Lower leg skin (tissue), 4 donors: ENCODE measurements around the gene SLC22A1. TPM values are rescaled to one million over a fixed set of nuclear protein-coding genes. Genes with fewer than 3 reads are reported as not detected.

Experiments
- DNase-seq, 2 donors: peaks; one replicate each; pipeline ENCODE4 v3.0.0-alpha.2; 2019; ENCODE audit warnings: low spot score in 2 of 2
- H3K4me3 ChIP-seq: fragments of 200-600 bp; sonication (generic); 2 replicates; pipeline ENCODE4 v1.5.1; 2017; ENCODE audit warnings: mild to moderate bottlenecking, low read depth; ENCODE audit not compliant: poor library complexity, severe bottlenecking
- CTCF ChIP-seq, 3 donors: fragments of 450-650 bp; IDR thresholded peaks; one replicate each; pipeline ENCODE4 v1.5.1; 2016; ENCODE audit warnings: antibody characterized with exemption in 3 of 3, mild to moderate bottlenecking in 3 of 3, moderate library complexity in 2 of 3
- POLR2A ChIP-seq, 2 donors: fragments of 450-650 bp; IDR thresholded peaks; one replicate each; pipeline ENCODE4 v1.6.1; 2016 to 2017; ENCODE audit warnings: antibody characterized with exemption in 2 of 2, mild to moderate bottlenecking in 1 of 2, moderate library complexity in 1 of 2
- WGBS, 2 donors: methylation state at CpG; one replicate each; pipeline ENCODE4 v1.1.5; 2018; 5-methylcytosine and 5-hydroxymethylcytosine counted together
- intact Hi-C: fragments of 100-400 bp; cut with DNase I; formaldehyde crosslinking; loops from one replicate; pipeline ENCODE4 v1.15.0; 2023; ENCODE audit warnings: low total_unique reads
- total RNA-seq, 4 donors: library from RNA; depleted of rRNA; stranded (reverse); fragments of >200 nt; gene quantifications; one replicate each; pipeline ENCODE4 v1.1.0, GENCODE V29; 2016

The SLC22A1 gene
- total RNA-seq, 4 donors from 2014 or later, result 0.65 to 1.4 (median 0.80) TPM; not detected in 1

DNA sequence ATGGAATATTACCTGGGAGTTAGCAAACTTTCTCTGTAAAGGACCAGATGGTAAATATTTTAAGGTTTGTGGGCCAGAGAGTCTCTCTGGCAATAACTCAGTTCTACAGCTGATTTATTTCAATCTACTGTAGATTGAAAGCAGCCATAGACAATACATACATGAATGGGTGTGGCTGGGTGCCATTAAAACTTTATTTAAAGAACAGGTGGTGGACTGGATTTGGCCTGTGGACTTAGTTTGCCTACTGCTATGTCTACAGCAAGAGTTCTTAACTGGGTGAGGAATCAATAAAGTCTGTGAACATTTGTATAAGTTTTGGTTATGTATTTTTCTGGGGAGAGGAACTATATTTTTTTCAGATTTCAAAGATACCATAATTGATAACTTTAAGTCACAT is 81.9 kb downstream of the SLC22A1 start:
- no peak overlapping the region for H3K4me3 ChIP-seq
- no peak for DNase-seq
- TF ChIP-seq CTCF (IDR thresholded peaks at IDR 0.05) (no peak), POLR2A (IDR thresholded peaks at IDR 0.05) (no peak)
- intact Hi-C loops, result no loop called here

DNA sequence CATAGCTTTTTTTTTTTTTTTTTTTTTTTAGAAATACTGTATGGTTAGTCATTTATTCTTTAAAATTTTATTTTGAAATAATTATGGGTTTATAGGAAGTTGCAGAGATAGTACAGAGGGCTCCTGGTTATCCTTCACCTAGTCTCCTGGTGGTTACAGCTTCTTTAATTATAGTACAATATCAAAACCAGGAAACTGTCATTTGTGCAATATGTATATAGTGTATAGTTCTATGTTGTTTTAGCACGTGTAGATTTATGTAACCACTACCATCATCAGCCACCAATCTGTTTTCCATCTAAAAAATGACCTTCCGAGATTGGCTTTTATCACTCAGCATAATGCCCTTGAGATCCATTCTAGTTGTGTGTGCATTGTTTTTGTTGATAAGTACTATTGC is 82.3 kb downstream of the SLC22A1 start:
- H3K4me3 ChIP-seq, result no peak overlapping the region
- TF ChIP-seq POLR2A (IDR thresholded peaks at IDR 0.05) (no peak), CTCF (IDR thresholded peaks at IDR 0.05) (no peak)
- intact Hi-C loops, result no loop called here
- no peak for DNase-seq
- WGBS, 2 donors, result 76 to 84% methylated on average over 2 of the region's 2 CpGs

DNA sequence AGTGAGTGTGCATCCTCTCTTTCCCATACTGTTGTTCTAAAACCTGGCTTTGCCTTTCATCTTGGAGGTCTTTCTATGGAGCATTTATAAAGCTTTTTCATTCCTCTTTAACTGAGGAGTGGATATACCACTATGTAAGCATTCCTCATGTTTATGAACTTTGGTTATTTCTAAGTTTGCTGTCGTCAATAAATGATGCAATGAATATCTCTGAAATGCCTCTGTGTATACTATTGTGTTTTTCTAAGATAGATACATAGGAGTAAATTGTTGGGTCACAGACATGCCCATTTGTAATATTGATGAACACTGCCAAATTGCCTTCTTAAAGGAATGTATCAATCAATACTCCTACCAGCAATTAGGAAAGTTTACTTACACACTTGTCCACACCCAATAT is 83.1 kb downstream of the SLC22A1 start:
- 43 to 88% methylated on average over 1 of the region's 1 CpG for WGBS, 2 donors
- DNase-seq, result no peak
- TF ChIP-seq CTCF (IDR thresholded peaks at IDR 0.05) (no peak), POLR2A (IDR thresholded peaks at IDR 0.05) (no peak)
- H3K4me3 ChIP-seq, result no peak overlapping the region
- intact Hi-C loops, result no loop called here

GRCh38 chr6:160207618-160208017 is 86.0 kb downstream of the SLC22A1 start:
- WGBS, 2 donors, result 85 to 86% methylated on average over 3 of the region's 3 CpGs

More at GRCh38 chr6:160207618-160208017, 86.0 kb downstream of the SLC22A1 start:
- no peak for DNase-seq
- TF ChIP-seq CTCF (IDR thresholded peaks at IDR 0.05) (no peak), POLR2A (IDR thresholded peaks at IDR 0.05) (no peak)
- intact Hi-C loops, result no loop called here
- no peak overlapping the region for H3K4me3 ChIP-seq

Other genes with a start within 250 kb of the SLC22A1 start
- gene MAS1, start 230.8 kb upstream of the SLC22A1 start, total RNA-seq, result under 1 TPM in 1 of 4 donors, not detected in 3; 0.05 TPM
- 10 to 100 TPM; 60.0 to 93.4 (median 71.7) TPM for gene IGF2R, start 152.7 kb upstream of the SLC22A1 start, total RNA-seq
- gene SLC22A2, start 137.0 kb downstream of the SLC22A1 start, total RNA-seq, result not detected
- 10 to 100 TPM; 10.4 to 15.7 (median 12.3) TPM for gene SLC22A3, start 226.6 kb downstream of the SLC22A1 start, total RNA-seq